NCI-H510A treated with DMSO at 0.1 percent for 48 hours (cell line): ENCODE data around the gene TXNDC16.
"Not testable (repeated sequence)": the region's sequence is repeated elsewhere in the genome, so short reads cannot be mapped to it uniquely, and the experiment has no call there.

Experiments used
- DNase-seq: peaks from one replicate; lab custom pipeline; 2025; lab: John Stamatoyannopoulos, UW

The TXNDC16 gene, protein sequence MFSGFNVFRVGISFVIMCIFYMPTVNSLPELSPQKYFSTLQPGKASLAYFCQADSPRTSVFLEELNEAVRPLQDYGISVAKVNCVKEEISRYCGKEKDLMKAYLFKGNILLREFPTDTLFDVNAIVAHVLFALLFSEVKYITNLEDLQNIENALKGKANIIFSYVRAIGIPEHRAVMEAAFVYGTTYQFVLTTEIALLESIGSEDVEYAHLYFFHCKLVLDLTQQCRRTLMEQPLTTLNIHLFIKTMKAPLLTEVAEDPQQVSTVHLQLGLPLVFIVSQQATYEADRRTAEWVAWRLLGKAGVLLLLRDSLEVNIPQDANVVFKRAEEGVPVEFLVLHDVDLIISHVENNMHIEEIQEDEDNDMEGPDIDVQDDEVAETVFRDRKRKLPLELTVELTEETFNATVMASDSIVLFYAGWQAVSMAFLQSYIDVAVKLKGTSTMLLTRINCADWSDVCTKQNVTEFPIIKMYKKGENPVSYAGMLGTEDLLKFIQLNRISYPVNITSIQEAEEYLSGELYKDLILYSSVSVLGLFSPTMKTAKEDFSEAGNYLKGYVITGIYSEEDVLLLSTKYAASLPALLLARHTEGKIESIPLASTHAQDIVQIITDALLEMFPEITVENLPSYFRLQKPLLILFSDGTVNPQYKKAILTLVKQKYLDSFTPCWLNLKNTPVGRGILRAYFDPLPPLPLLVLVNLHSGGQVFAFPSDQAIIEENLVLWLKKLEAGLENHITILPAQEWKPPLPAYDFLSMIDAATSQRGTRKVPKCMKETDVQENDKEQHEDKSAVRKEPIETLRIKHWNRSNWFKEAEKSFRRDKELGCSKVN

GRCh38 chr14:52552063-52552988 is at the start of gene TXNDC16, which contains the start of gene GPR137C:
Gene TXNDC16, minus strand, starts transcription at chr14:52552505. Its CDS starts 8,948 bp downstream, at chr14:52543557.
Gene GPR137C, plus strand, starts transcription at chr14:52552836. Its CDS starts 312 bp downstream, at chr14:52553148.
- DNase-seq: peak; percentile 98

DNA sequence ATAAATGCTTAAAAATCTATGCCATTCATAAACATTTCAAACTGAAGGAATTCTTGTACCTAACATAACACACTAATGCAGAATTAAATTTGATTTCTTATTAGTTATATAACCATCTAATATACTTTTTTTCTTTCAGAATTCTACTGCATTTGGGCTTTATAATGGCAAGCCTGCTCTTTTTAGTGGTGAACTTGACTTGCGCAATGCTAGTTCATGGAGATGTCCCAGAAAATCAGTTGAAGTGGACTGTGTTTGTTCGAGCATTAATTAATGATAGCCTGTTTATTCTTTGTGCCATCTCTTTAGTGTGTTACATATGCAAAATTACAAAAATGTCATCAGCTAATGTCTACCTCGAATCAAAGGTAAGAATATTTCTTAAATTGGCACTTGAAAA is 47.7 kb upstream of the TXNDC16 start:
- DNase-seq: no peak

GRCh38 chr14:52598568-52598967 is 46.3 kb upstream of the TXNDC16 start:
- DNase-seq: no peak

DNA sequence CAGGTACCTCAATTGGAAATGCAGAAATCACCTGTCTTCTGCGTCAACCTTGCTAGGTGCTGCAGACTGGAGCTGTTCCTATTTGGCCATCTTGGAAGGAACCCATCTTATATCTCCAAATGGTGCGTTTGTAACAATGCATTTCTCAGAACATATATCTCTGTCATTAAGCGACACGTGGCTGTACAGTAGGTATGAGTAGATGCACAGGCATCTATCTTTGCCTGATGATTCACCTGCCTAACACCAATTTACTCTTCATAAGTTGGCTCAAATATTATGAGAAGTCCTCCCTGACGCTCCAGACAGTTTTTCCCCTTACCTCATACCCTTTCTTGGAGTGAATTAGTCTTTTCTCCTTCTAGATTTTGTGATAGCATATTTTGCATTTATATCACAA is 44.6 kb upstream of the TXNDC16 start:
- no peak for DNase-seq

DNA sequence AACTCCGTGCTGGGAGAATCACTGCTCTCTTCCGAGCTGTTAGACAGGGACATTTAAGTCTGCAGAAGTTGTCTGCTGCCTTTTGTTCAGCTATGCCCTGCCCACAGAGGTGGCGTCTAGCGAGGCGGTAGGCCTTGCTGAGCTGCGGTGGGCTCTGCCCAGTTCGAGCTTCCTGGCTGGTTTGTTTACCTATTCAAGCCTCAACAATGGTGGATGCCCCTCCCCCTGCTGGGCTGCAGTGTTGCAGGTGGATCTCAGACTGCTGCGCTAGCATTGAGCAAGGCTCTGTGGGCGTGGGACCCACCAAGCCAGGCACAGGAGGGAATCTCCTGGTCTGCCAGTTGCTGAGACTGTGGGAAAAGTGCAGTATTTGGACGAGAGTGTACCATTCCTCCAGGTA is 44.0 kb upstream of the TXNDC16 start:
- DNase-seq: no peak

- no peak for DNase-seq
These were observed 38.0 kb upstream of the TXNDC16 start for GRCh38 chr14:52590318-52590717.

DNA sequence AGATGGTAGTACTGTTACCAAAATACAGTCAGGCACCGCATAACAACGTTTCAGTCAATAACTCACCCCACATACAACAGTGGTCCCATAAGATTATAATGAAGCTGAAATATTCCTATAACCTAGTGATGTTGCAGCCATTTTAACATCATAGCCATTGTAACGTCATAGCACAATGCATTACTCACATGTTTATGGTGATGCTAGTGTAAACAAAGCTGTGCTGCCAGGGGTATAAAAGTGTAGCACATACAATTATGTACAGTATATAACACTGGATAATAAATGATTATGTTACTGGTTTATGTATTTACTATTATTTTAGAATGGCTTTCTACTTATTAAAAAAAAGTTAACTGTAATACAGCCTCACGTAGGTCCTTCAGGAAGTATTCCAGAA is 37.3 kb upstream of the TXNDC16 start:
- no peak for DNase-seq

- no peak for DNase-seq
These were observed 31.2 kb upstream of the TXNDC16 start for GRCh38 chr14:52583544-52583943.

- no peak for DNase-seq
These were observed 23.6 kb upstream of the TXNDC16 start for GRCh38 chr14:52575858-52576257.

DNA sequence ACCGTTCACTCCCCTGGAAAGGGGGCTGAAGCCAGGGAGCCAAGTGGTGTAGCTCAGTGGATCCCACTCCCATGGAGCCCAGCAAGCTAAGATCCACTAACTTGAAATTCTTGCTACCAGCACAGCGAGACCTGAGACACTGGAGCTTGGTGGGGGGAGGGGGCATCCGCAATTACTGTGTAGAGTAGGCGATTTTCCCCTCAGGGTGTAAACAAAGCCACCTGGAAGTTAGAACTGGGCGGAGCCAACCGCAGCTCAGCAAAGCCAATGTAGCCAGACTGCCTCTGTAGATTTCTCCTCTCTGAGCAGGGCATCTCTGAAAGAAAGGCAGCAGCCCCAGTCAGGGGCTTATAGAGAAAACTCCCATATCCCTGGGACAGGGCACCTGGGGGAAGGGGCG is 16.1 kb upstream of the TXNDC16 start:
- not testable (repeated sequence) for DNase-seq

DNA sequence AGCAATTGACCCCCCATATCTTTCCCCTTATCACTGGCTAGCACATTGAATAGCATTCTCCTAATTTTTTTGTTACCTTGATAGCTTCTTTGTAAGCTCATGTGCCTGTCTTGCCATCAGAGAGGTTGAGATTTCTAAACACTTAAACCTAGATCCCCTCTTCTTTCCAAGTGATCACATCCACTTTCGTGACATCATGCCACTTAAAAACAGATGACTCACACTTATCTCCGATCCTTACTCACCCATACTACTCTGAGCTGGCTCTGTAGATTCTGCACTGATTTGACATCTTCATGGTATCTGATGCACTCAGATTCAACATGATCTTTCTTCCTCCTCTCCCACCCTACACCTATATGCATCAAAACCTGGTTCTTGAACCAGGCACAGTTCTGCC is 10.8 kb upstream of the TXNDC16 start:
- DNase-seq: no peak

GRCh38 chr14:52558688-52559087 is 6.4 kb upstream of the TXNDC16 start:
- DNase-seq: no peak

DNA sequence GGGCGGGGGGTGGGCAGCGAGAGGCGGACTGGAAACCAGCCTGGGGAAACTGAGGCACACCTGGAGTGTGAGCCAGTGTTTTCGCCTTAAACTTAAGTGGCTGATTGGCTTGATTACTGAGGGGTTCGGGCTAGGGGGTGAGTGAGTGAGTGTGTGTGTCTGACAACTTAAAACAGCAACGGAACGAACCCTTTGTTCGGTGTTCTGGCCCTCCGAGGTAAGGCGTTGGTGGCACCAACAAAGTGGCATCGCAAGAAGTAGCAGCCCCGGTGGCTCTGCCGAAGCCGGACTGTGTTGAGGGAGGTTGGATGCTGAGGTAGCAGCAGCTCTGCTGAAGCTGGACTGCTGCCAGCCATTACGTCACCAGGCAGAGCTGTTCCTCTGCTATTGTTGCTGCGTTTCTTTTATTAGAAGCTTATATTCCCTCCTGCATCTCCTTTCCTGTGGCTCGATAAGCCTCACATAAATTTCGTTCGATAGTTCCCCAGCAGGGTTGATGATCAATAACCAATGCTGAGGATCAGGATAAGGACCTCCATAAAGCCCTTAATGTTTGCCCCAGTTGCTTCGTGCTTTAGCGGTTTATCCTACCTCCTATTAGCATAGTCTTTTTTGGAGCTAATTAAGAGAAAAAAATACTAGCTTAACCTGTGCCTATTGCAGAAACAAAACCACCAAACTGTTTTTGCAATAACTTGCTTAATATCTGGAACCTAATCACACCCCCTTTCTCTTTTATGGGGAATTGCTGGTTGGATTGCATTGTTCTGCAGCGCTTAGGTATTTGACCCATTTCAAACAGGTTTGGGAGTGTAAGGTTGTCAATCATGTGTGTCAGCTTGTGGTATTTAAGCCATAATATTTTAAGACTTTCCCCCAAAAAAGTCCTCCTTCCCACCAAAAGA is 1.6 kb upstream of the TXNDC16 start:
- peak; percentile 87 for DNase-seq

DNA sequence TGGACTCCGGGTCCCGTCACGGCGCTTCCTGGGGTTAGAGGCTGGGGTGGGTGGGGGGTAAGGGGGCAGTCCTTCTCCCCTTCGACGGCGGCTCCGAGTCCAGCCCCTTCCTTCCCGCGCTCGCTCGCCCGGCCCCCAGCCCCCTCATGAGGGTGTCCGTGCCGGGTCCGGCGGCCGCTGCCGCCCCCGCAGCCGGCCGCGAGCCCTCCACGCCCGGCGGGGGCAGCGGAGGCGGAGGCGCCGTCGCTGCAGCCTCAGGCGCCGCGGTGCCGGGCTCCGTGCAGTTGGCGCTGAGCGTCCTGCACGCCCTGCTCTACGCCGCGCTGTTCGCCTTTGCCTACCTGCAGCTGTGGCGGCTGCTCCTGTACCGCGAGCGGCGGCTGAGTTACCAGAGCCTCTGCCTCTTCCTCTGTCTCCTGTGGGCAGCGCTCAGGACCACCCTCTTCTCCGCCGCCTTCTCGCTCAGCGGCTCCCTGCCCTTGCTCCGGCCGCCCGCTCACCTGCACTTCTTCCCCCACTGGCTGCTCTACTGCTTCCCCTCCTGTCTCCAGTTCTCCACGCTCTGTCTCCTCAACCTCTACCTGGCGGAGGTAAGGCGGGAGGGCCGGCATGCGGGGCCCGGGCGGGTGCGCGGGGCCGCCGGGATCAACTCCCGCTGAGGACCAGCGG is 831 bp upstream of the TXNDC16 start:
- peak; percentile 58 for DNase-seq

GRCh38 chr14:52551696-52552062 is 626 bp downstream of the TXNDC16 start:
- peak; percentile 49 for DNase-seq

DNA sequence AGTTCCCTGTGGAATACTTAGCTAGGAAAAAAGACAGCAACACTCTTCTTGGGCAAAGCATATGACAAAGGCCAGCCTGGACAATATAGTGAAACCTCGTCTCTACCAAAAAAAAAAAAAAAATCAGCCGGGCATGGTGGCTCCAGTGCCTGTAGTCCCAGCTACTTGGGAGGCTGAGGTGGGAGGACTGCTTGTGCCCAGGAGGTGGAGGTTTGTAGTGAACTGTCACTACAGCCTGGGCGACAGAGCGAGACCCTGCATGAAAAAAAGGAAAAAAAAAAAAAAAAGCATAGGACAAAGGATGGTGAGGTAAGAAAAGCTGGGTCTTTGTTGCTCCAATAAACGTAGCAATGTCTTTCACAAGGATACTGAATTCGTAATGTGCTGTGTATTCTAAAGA is 1.1 kb downstream of the TXNDC16 start:
- DNase-seq: no peak

DNA sequence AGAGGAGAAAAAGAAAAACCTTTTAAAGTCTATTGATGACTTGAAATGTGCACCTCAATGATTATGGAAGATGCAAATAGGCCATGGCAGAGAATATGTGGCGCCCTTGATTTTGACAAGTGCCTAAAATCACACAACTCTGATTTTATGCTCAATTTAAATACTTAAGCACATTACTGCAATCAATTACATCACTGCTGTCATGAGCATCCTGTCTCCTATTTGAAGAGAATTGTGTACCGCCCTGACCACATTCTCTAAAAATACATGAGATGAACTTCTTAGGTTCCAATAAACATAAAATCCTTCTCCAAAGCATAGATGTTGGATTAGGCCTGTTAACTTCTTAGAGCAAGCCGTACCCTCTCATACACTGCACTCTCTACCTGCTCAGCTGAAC is 1.6 kb downstream of the TXNDC16 start:
- no peak for DNase-seq

DNA sequence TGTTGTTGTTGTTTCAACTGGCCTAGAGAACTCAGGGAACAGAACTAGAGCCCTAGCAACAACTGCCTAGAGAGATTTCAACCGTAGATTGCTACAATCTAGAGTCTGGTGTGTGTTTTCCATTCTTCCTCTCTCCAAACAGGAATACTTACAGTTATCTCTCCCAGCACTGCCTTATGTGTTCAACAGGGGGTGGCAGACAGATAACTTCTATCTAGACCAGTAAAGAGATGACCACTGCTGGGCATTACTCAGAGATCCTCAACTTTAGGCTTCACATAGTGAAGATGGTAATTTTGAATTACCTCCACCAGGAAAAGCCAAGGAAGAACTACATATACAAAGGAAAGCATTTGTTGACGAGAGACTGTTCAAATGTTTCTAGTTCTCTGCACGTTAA is 4.8 kb downstream of the TXNDC16 start:
- no peak for DNase-seq

- no peak for DNase-seq
These were observed 5.3 kb downstream of the TXNDC16 start for GRCh38 chr14:52547027-52547426.

DNA sequence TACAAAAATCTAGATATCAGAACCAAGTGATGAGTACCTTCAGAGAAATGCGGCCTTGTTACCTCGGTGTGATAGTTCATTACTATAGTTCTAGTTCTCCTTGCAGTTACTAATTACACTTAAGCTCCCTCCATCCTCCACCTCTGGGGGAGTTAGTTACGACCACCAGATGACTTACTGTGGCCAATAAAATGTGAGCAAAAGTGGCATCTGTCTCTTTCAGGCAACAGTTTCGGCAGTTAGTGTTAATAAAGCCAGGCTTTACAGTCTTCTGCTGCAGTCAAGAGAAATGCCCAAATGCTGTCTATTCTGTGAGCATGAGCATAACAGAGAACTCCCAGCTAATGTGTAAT is 6.0 kb downstream of the TXNDC16 start:
- no peak for DNase-seq
